ENCODE data around the gene HS6ST1. TPM values are rescaled to one million over a fixed set of nuclear protein-coding genes. Genes with fewer than 3 reads are reported as not detected.

Gene HS6ST1
- total and polyA plus RNA-seq, 4 donors: 3.0 to 17.4 (median 8.9) TPM

DNA sequence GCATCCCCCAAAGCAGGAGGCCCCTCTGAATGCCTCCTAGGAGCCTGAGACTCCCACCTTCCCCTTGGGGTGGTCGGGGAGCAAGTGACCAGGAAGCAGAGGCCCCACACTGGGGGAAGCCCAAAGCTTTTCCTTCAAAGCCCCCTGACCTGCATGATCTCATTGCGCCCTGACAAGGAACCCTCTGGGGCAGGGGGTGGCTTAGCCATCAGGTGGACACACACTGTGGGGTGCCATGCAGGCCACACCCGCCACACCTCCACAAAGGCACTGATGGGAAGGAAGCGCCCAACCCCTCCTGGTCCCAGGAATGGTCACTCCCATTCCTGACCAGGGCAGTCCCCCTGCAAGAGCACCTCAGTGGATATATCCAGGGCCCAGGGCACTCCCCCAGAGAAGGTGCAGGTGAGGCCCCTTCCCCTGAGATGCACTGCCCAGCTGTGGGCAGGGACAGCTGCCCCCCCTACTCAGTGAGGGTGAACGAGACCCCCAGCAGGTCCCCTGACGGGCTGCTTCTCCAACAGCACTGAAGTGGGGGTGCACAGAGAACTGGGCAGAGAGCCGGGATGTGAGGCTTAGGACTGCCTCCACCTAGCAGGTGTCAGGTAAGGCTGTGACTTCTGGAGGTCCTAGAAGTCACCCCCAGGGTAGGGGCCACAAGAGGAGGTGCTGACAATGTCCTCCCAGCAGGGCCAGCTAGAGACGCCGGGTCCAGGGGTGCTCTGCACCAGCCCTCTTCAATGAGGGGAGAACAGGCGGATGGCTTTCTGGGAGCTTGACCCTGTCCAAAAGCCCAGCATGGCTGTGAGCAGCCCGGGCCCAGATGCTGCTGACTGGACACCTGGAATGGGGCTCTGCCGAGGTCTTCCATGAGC lies 31.5 kb downstream of the HS6ST1 start:
- peak in 1 of 2 donors; percentile 19 for DNase-seq
- Histone ChIP-seq H3K9me3 (ENCODE audit: control insufficient read depth, low read length) (no peaks in the 10 kb centered on the region), H3K4me1 (ENCODE audit: control insufficient read depth in 1 of 2, insufficient read depth in 2 of 2, low read length in 2 of 2) (no peaks in the 10 kb centered on the region), H3K27ac (ENCODE audit: low read depth in 1 of 2, low read length in 2 of 2) (no peak overlapping the region), H3K36me3 (ENCODE audit: control insufficient read depth in 1 of 2, insufficient read depth in 2 of 2, low read length in 1 of 2) (no peaks in the 10 kb centered on the region), H3K4me3 (ENCODE audit: low read length in 2 of 2) (no peak overlapping the region), H3K27me3 (ENCODE audit: control insufficient read depth in 1 of 2, insufficient read depth in 2 of 2, low read length in 1 of 2) (no peaks in the 10 kb centered on the region)
- no peak for ATAC-seq (ENCODE audit: low FRiP score)
- WGBS, 2 donors: 93 to 94% methylated on average over 12 of the region's 12 CpGs
- intact Hi-C loops (cut with DNase I): no loop called here

DNA sequence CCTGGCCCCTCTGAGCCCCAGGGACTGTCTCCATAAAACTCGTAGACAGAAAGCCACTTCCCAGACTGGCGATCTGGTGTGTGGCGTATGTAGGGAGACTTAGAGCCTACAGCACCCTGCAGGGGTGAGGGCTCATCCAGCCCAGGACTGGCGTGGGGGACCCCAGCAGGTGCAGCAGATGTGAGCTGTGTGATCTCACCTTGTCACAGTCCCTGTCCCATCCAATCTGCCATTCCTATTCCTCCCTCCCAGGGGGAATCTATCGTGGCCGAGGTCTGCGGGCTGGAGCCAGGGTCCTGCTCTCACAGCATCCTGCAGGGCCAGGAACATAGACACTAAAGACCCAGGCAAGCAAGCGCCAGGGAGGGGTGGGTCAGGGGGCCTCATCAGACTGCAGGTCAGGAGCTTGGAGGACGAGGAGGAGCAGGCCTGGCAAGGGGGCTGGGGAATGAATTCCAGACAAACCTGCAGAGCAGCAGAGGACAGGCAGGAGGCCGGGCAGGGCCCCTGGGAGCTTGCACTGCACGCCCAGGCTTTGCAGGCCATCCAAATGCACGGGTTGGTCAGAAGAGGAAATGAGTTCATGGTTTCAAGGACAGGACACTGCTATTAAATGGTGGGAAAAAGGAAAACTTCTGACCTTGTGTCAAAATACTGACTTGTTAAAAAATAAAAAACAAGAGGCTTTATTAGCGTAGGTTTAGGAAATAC lies 32.5 kb downstream of the HS6ST1 start:
- H3K27ac ChIP-seq (ENCODE audit: low read depth in 1 of 2, low read length in 2 of 2): no peak overlapping the region
- no peaks in the 10 kb centered on the region for H3K27me3 ChIP-seq (ENCODE audit: control insufficient read depth in 1 of 2, insufficient read depth in 2 of 2, low read length in 1 of 2)
- H3K36me3 ChIP-seq (ENCODE audit: control insufficient read depth in 1 of 2, insufficient read depth in 2 of 2, low read length in 1 of 2): no peaks in the 10 kb centered on the region
- H3K9me3 ChIP-seq (ENCODE audit: control insufficient read depth, low read length): no peaks in the 10 kb centered on the region
- no peak for ATAC-seq (ENCODE audit: low FRiP score)
- intact Hi-C loops (cut with DNase I): no loop called here
- peak; percentile 45 to 56 for DNase-seq
- no peak overlapping the region for H3K4me3 ChIP-seq (ENCODE audit: low read length in 2 of 2)
- no peaks in the 10 kb centered on the region for H3K4me1 ChIP-seq (ENCODE audit: control insufficient read depth in 1 of 2, insufficient read depth in 2 of 2, low read length in 2 of 2)
- WGBS, 2 donors: 81 to 89% methylated on average over 13 of the region's 13 CpGs

DNA sequence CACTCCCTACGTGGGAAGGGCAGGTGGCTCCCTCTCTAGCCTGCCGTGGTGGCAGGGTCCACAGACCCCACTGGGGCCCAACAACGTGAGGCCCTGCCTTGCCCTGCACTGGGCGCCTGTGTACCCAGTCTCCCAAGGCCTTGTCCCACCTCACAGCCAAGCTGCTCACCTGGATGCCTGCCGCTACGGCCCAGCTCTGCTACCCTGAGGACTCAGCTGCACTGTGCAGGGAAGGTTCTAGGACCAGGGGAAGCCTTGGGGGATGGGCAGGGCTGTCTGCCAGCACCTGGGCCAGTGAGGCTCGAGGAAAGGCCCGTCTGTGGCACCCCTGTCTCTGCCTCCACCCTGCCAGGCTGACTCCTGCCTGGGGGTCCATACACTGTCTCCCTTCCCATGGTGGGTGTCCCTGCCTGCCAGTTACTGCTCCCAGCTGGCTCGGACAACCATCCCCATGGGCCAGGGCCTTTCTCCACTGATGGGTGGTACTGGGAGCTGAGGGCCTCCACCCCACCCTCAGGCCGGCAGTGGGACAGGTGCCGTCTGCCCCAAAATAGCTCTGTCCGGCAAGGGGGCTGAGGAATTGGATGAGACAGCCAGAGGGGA lies 33.2 kb downstream of the HS6ST1 start:
- H3K36me3 ChIP-seq (ENCODE audit: control insufficient read depth in 1 of 2, insufficient read depth in 2 of 2, low read length in 1 of 2): no peaks in the 10 kb centered on the region
- H3K4me3 ChIP-seq (ENCODE audit: low read length in 2 of 2): no peak overlapping the region
- H3K27me3 ChIP-seq (ENCODE audit: control insufficient read depth in 1 of 2, insufficient read depth in 2 of 2, low read length in 1 of 2): no peaks in the 10 kb centered on the region
- 88 to 95% methylated on average over 12 of the region's 12 CpGs for WGBS, 2 donors
- H3K27ac ChIP-seq (ENCODE audit: low read depth in 1 of 2, low read length in 2 of 2): no peak overlapping the region
- ATAC-seq (ENCODE audit: low FRiP score) (no peak), DNase-seq (peak; percentile 29 to 52)
- intact Hi-C loops (cut with DNase I): no loop called here
- no peaks in the 10 kb centered on the region for H3K9me3 ChIP-seq (ENCODE audit: control insufficient read depth, low read length)
- no peaks in the 10 kb centered on the region for H3K4me1 ChIP-seq (ENCODE audit: control insufficient read depth in 1 of 2, insufficient read depth in 2 of 2, low read length in 2 of 2)

DNA sequence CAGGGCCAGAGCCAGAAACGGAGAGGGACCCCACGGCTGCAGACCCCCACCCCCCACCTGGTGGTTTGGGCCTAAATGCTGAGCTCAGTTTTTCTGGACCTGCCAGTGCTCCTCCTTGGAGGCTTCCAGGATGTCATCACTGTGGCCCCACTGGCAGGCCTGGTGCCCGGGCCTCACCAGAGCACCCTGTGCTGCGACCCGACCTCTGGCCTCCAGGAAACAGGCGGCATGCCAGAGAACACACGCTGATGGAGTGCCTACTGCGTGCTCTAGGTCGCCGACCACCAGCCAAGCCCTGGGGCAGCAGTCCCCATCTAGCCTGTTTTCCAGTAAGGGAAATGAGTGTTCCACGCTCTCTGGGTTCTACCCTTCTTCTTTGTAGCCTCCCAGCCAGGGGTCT lies 33.8 kb downstream of the HS6ST1 start:
- H3K4me3 ChIP-seq (ENCODE audit: low read length in 2 of 2): no peak overlapping the region
- no peaks in the 10 kb centered on the region for H3K27me3 ChIP-seq (ENCODE audit: control insufficient read depth in 1 of 2, insufficient read depth in 2 of 2, low read length in 1 of 2)
- no peaks in the 10 kb centered on the region for H3K4me1 ChIP-seq (ENCODE audit: control insufficient read depth in 1 of 2, insufficient read depth in 2 of 2, low read length in 2 of 2)
- intact Hi-C loops (cut with DNase I): no loop called here
- no peaks in the 10 kb centered on the region for H3K9me3 ChIP-seq (ENCODE audit: control insufficient read depth, low read length)
- WGBS, 2 donors: 94% methylated on average over 11 of the region's 11 CpGs
- no peak for ATAC-seq (ENCODE audit: low FRiP score)
- no peaks in the 10 kb centered on the region for H3K36me3 ChIP-seq (ENCODE audit: control insufficient read depth in 1 of 2, insufficient read depth in 2 of 2, low read length in 1 of 2)
- peak; percentile 33 to 53 for DNase-seq
- H3K27ac ChIP-seq (ENCODE audit: low read depth in 1 of 2, low read length in 2 of 2): no peak overlapping the region

DNA sequence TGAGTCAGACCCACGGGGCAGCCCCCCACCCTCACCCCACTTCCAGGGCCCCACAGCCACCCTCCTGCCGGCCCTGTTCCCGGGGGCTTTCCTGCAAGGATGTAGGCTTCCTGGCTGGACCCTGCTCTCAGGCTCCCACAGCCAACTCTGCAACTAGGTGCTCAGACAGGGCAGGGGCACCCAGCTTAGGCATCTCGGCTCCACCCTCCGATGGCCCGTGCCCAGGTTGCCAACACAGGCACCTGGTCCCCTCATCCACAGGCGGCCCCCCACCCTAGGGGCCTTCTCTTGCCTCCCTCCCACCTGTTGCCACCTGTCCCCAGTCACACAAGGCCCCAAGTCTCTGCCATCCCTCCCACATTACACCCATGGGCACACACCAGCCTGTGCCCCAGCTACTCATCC lies 34.6 kb downstream of the HS6ST1 start:
- intact Hi-C loops (cut with DNase I): no loop called here
- no peak overlapping the region for H3K4me3 ChIP-seq (ENCODE audit: low read length in 2 of 2)
- DNase-seq (peak; percentile 35 to 63), ATAC-seq (ENCODE audit: low FRiP score) (no peak)
- 87 to 90% methylated on average over 6 to 7 of the region's 7 CpGs for WGBS, 2 donors
- no peak overlapping the region for H3K27ac ChIP-seq (ENCODE audit: low read depth in 1 of 2, low read length in 2 of 2)
- H3K9me3 ChIP-seq (ENCODE audit: control insufficient read depth, low read length): no peaks in the 10 kb centered on the region
- no peaks in the 10 kb centered on the region for H3K36me3 ChIP-seq (ENCODE audit: control insufficient read depth in 1 of 2, insufficient read depth in 2 of 2, low read length in 1 of 2)
- no peaks in the 10 kb centered on the region for H3K27me3 ChIP-seq (ENCODE audit: control insufficient read depth in 1 of 2, insufficient read depth in 2 of 2, low read length in 1 of 2)
- no peaks in the 10 kb centered on the region for H3K4me1 ChIP-seq (ENCODE audit: control insufficient read depth in 1 of 2, insufficient read depth in 2 of 2, low read length in 2 of 2)

DNA sequence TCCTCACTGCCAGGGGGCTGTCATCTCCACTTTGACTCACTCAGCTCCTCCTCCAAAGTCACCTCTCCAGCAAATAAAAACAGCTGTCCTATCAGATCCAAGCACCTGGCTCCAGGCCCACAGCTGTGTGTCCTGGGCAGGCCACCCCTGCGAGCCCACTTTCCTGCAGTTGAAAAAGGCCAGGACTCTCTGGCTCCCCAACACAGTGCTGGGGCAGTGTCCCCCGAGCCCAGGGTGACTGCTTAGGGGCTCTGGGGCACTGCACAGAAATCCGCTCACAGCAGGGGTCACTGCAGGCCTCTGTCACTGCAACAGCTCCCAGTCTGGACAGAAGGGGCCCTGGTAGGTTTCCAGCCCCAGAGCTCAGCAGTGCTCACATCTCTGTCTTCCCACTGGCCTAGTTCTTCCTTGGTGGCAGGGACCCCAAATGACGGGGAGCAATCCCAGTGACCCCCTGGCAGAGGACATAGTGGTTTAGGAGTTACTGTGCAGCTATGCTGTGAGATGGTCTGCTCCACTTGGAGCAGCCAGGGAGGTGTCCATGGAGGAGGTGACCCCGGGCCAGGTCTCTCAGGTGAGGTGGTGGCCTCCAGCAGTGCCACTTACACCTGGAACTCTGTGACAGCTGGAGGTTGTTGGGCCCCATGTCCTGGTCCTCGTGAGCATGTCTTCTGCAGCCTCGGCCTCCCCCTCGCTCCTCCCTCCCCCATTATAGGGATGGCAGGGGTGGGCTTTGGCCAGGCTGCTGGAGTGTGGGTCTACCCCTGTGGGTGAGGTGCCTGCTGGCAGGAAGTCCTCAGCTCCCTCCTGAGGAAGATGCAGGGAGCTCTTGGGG lies 35.5 kb downstream of the HS6ST1 start:
- no peaks in the 10 kb centered on the region for H3K27me3 ChIP-seq (ENCODE audit: control insufficient read depth in 1 of 2, insufficient read depth in 2 of 2, low read length in 1 of 2)
- H3K36me3 ChIP-seq (ENCODE audit: control insufficient read depth in 1 of 2, insufficient read depth in 2 of 2, low read length in 1 of 2): no peaks in the 10 kb centered on the region
- peak; percentile 42 to 67 for DNase-seq
- WGBS, 2 donors: 93 to 95% methylated on average over 8 of the region's 8 CpGs
- intact Hi-C loops (cut with DNase I): no loop called here
- no peak overlapping the region for H3K27ac ChIP-seq (ENCODE audit: low read depth in 1 of 2, low read length in 2 of 2)
- H3K4me3 ChIP-seq (ENCODE audit: low read length in 2 of 2): no peak overlapping the region
- ATAC-seq (ENCODE audit: low FRiP score): no peak
- no peaks in the 10 kb centered on the region for H3K9me3 ChIP-seq (ENCODE audit: control insufficient read depth, low read length)
- no peaks in the 10 kb centered on the region for H3K4me1 ChIP-seq (ENCODE audit: control insufficient read depth in 1 of 2, insufficient read depth in 2 of 2, low read length in 2 of 2)

DNA sequence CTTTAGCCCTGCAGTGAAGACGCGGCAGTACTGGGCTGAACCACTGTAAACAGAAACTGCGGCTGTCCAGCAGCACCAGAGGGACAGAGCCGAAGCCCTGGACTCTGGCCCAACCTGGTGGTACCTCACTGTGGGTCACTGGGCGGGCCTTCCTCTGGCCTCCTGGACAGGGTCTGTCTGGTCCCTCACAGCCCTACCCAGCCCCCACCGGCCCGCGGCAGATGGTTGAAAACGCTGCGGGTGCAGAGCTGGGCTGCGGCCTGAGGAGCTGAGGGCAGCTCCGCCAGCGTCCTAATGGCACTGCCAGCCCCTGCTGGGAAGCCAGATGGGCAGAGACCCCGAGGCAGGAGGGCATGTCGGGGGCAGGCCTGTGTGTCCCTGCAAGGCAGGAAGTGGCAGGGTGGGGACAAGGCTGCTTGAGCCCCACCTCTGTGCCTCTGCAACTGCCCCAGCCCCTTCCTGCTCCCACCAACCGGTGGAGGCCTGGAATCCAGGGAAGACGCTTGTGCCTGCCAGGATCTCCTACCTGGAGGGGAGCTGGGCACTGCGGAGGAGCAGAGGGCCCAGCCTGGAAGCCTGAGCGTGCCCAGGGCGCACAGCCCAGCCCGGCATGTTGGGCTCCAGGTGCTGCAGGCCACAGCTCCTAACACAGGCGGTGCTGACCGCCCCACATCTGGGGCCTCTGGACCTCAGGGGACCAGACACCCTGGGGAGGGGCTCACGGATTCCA lies 36.3 kb downstream of the HS6ST1 start:
- no peak overlapping the region for H3K27ac ChIP-seq (ENCODE audit: low read depth in 1 of 2, low read length in 2 of 2)
- intact Hi-C loops (cut with DNase I): no loop called here

DNA sequence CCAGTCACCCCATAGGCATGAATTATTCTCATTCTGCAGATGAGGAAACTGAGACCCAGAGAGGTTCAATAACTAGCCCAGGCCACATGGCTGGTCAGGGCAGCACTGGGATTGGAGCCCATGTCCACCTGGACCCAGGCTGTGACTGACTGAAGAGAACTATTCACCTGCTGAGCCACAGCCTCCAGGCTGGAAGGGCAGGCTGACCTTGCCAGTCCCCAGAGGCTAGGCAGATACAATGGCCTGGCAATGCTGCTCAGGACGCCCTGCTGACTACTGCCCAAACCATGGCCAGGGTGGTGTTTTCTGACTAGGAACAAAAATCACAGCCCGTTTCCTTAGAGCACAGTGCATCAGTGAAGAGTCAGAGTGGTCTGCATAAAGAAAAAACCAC lies 36.8 kb downstream of the HS6ST1 start:
- no peak overlapping the region for H3K4me3 ChIP-seq (ENCODE audit: low read length in 2 of 2)
- H3K27ac ChIP-seq (ENCODE audit: low read depth in 1 of 2, low read length in 2 of 2): no peak overlapping the region
- no peaks in the 10 kb centered on the region for H3K4me1 ChIP-seq (ENCODE audit: control insufficient read depth in 1 of 2, insufficient read depth in 2 of 2, low read length in 2 of 2)
- ATAC-seq (ENCODE audit: low FRiP score): no peak
- H3K27me3 ChIP-seq (ENCODE audit: control insufficient read depth in 1 of 2, insufficient read depth in 2 of 2, low read length in 1 of 2): no peaks in the 10 kb centered on the region
- intact Hi-C loops (cut with DNase I): no loop called here
- WGBS, 2 donors: 86 to 100% methylated on average over 2 of the region's 2 CpGs
- DNase-seq: peak; percentile 41 to 53
- no peaks in the 10 kb centered on the region for H3K36me3 ChIP-seq (ENCODE audit: control insufficient read depth in 1 of 2, insufficient read depth in 2 of 2, low read length in 1 of 2)
- H3K9me3 ChIP-seq (ENCODE audit: control insufficient read depth, low read length): no peaks in the 10 kb centered on the region

More for the DNA sequence above, 36.3 kb downstream of the HS6ST1 start:
- Histone ChIP-seq H3K4me3 (ENCODE audit: low read length in 2 of 2) (no peak overlapping the region), H3K9me3 (ENCODE audit: control insufficient read depth, low read length) (no peaks in the 10 kb centered on the region), H3K27me3 (ENCODE audit: control insufficient read depth in 1 of 2, insufficient read depth in 2 of 2, low read length in 1 of 2) (no peaks in the 10 kb centered on the region), H3K4me1 (ENCODE audit: control insufficient read depth in 1 of 2, insufficient read depth in 2 of 2, low read length in 2 of 2) (no peaks in the 10 kb centered on the region), H3K36me3 (ENCODE audit: control insufficient read depth in 1 of 2, insufficient read depth in 2 of 2, low read length in 1 of 2) (no peaks in the 10 kb centered on the region)
- ATAC-seq (ENCODE audit: low FRiP score) (no peak), DNase-seq (peak; percentile 46 to 71)
- 89 to 90% methylated on average over 24 of the region's 24 CpGs for WGBS, 2 donors

All from aorta (tissue), 5 donors.